DLD1 (cell line): Measurements from ENCODE around the gene TRNT1.

Source experiments
- in situ Hi-C: cut with HindIII; loops from 2 replicates; pipeline ENCODE4 v1.10.0; 2017; ENCODE audit warnings: low sequenced_read_pairs

The TRNT1 gene

GRCh38 chr3:3110749-3111361, 15.9 kb upstream of the TRNT1 start:
- in situ Hi-C loops = no loop called here

- in situ Hi-C loops = no loop called here
Measured at GRCh38 chr3:3113042-3113709, 13.6 kb upstream of the TRNT1 start.

- in situ Hi-C loops = no loop called here
Measured at GRCh38 chr3:3117651-3118050, 9.1 kb upstream of the TRNT1 start.

- in situ Hi-C loops = no loop called here
Measured at GRCh38 chr3:3119393-3119851, 7.3 kb upstream of the TRNT1 start.

GRCh38 chr3:3125977-3126376, 763 bp upstream of the TRNT1 start:
- in situ Hi-C loops = no loop called here

- in situ Hi-C loops = no loop called here
Measured at GRCh38 chr3:3127432-3128010, 781 bp downstream of the TRNT1 start.

GRCh38 chr3:3129579-3129978, 2.8 kb downstream of the TRNT1 start:
- in situ Hi-C loops = no loop called here

- in situ Hi-C loops = no loop called here
Measured at GRCh38 chr3:3133500-3133899, 6.8 kb downstream of the TRNT1 start.

GRCh38 chr3:3134750-3135448, 8.2 kb downstream of the TRNT1 start:
- in situ Hi-C loops = no loop called here

GRCh38 chr3:3137526-3137925, 10.8 kb downstream of the TRNT1 start:
- in situ Hi-C loops = no loop called here

- in situ Hi-C loops = no loop called here
Measured at GRCh38 chr3:3141939-3142338, 15.2 kb downstream of the TRNT1 start.

- in situ Hi-C loops = no loop called here
Measured at GRCh38 chr3:3145831-3146230, 19.1 kb downstream of the TRNT1 start.

GRCh38 chr3:3149560-3149959, 22.8 kb downstream of the TRNT1 start:
- in situ Hi-C loops = no loop called here

GRCh38 chr3:3151513-3151912, 24.8 kb downstream of the TRNT1 start:
- in situ Hi-C loops = no loop called here

- in situ Hi-C loops = no loop called here
Measured at GRCh38 chr3:3154879-3155610, 28.3 kb downstream of the TRNT1 start.

- in situ Hi-C loops = no loop called here
Measured at GRCh38 chr3:3157484-3157883, 30.7 kb downstream of the TRNT1 start.

GRCh38 chr3:3160826-3161225, 34.1 kb downstream of the TRNT1 start:
- in situ Hi-C loops = no loop called here

GRCh38 chr3:3165241-3165640, 38.5 kb downstream of the TRNT1 start:
- in situ Hi-C loops = no loop called here

GRCh38 chr3:3165650-3166049, 38.9 kb downstream of the TRNT1 start:
- in situ Hi-C loops = no loop called here

- in situ Hi-C loops = no loop called here
Measured at GRCh38 chr3:3170998-3171397, 44.3 kb downstream of the TRNT1 start.

- in situ Hi-C loops = no loop called here
Measured at GRCh38 chr3:3172627-3173026, 45.9 kb downstream of the TRNT1 start.
